ENCODE data around the gene GSE1.

DNA sequence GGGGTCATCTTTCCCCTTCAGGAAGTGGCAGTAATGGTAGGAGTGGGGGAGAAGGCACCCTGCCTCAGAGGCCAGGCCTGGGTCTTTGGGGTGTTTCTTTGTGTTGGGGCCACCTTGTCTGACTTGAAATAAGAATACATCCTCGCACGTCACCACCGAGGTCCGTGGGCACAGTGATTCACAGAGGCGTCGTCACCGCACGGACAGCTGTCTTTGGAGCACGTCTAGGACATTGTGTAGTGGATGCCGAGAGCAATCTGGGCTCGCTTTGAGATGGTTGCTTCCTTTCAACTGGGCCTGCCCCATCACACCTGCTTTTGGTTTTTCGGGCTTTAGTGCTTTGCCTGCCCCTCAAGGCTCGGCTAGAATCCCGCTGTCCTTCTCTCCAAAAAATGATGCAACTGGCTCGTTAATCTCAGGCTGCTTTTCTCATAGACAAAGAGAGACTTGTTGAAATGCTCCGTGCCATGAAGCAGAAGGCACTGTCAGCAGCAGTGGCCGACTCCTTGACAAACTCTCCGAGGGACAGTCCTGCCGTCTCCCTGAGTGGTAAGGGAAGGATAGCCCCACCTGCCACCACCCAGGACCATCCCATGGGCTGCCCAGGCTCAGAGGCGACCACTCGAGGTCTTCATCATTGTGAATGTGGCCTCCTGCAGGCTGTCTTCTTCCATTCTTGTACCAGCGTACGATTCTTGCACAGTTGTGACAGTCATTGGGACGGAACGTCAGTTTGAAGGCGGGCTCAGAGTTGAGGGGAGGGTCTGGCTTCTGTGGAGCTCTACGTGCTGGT lies 51.7 kb downstream of the GSE1 start:
- TF ChIP-seq CTCF (IDR thresholded peaks at IDR 0.05 in 4 of 5, conservative IDR thresholded peaks at IDR 0.05 in 1 of 5): no peak
- TF ChIP-seq POLR2A (IDR thresholded peaks at IDR 0.05): no peak

Measured in gastrocnemius medialis (tissue), 4 donors.